OCI-LY7 (cell line): Measurements from ENCODE around the gene TBC1D19.

ENCODE experiments used
- CTCF ChIP-seq: fragments of 200-600 bp; sonication (generic); conservative IDR thresholded peaks from 2 replicates; pipeline ENCODE4 v1.5.1; 2014; ENCODE audit warnings: mild to moderate bottlenecking, antibody characterized with exemption, low read length, moderate library complexity, mixed read lengths
- EZH2phosphoT487 ChIP-seq: fragments of 200-600 bp; sonication (generic); IDR thresholded peaks from 2 replicates; pipeline ENCODE4 v1.6.1; 2018; ENCODE audit warnings: low read depth, borderline replicate concordance, mild to moderate bottlenecking, mixed run types, antibody characterized with exemption, low read length, moderate library complexity, mixed read lengths

- no peak for TF ChIP-seq CTCF
- TF ChIP-seq EZH2phosphoT487: no peak
Observed at GRCh38 chr4:26731351-26732035, 147.6 kb downstream of the TBC1D19 start.
